ENCODE data around the gene ATP6V1B1. TPM values are rescaled to one million over a fixed set of nuclear protein-coding genes. Genes with fewer than 3 reads are reported as not detected.
A peak's percentile ranks its signal among the peaks of the same experiment; 100 is the strongest.

Gene ATP6V1B1
- total RNA-seq, 1 experiment from 2014 or later = 0.93 TPM

DNA sequence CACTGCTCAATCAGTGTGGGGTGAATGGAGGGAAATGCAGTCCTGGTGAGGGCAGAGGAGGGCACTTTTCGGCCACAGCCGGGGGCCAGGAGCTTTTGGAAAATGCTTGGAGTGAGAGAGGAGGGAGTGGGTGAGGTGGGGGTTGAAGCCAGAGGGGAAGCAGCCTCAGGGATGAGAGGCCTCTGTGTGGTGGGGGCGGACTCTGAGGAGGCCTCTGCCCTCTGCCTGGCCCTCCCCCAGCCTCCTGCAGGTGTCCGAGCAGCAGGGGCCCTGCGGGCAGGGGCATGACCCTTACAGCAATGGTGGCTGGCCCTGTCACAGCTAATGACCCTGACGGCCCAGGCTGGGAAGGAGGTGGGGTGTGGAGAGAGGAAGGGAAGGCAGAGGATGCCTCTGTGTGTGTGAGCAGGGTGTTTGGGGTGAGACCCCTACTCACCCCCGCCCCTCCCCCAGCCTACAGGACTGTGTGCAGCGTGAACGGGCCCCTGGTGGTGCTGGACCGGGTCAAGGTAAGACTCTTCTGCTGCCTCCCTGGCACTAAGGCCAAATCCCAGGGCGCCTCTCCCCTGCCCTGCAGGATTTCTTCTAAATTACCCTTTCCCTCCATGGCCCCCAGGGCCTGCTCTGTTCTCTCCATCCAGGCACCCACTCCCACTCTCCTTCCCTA lies 7.6 kb downstream of the ATP6V1B1 start:
- DNase-seq (ENCODE audit: low spot score) = no peak

DNA sequence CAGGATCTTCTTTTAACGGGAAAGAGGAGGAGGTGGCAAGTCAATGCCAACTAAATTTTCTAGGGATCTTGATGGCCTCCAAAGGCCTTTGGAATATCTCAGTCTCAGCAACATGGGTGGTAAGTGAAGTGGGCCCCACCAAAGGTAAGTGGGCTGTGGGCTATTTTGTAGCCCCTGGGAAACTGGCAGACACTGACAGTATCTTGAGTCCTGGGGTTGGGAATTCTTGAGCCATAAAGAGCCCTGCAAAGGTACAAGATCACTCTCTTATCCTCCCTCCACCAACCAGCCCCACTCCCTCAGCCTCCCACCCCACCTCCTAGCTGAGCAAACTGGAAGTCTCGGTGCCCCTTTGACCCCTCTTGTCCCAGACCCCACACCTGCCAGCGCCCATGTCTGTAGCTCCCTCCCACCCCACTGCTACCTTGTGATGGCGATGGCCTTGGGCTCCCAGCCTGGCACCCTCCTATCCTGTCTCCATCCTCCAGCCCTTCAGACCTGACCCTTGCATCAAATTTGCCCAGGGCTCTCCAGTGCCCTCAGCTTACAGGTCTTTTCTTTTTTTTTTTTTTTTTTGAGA lies 8.5 kb downstream of the ATP6V1B1 start:
- DNase-seq (ENCODE audit: low spot score) = no peak

DNA sequence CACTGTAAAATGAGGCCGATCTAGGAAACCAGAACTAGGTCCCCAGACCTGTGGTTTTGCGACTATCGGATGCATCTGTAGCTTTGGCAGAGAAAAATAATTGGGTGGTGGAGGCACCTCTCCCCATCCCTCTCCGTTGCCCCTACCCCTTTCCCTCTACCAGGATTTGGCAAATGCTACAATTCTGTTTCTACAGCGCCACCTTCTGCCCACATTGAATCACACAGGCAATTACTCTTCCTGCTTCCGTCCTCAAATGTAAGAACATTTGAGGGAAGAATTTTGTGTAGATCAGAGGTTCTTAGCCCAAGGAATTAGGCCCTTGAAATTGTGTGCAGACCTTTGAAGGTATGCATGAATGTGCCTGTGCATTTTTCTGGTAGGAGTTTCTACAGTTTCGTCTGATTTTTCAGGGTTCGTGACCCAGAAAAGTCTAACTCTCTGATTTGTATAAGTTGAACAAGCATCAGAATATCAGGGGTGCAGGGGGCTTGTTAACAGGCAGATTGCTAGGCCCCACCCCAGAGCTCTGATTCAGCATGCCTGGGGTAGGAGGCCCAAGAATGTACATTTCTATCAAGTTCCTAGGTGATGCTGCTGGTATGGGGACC lies 11.2 kb downstream of the ATP6V1B1 start:
- DNase-seq (ENCODE audit: low spot score) = peak; percentile 57

DNA sequence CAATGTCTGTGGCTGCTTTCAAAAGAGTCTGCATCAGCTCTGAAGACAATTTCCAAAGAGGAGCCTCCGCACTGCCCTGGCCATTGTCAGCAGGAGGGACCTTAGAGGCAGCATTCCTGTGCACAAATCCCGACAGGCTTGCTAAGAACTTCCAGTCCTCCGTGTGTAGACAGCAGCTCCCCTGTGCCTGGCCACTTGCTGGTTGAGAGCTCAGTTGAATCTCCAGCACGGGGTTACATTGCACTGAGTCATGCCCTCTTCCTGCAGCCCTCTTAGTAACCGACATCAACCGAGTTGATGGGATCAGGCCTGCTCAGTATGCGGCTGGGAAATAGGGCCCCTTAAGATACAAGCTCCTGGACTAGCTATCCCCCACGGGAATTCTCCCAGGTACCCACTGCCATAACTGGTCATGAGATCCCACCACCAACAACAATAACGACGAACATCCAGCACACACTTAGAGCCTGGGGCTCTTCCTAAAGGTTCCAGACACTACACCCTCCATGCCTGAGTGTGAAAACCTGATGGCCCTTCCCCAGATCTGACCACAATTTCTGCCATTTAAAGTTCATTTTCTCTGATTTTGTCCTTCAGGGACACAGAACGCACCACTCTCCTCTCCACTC lies 12.0 kb downstream of the ATP6V1B1 start:
- peak; percentile 60 for DNase-seq (ENCODE audit: low spot score)

DNA sequence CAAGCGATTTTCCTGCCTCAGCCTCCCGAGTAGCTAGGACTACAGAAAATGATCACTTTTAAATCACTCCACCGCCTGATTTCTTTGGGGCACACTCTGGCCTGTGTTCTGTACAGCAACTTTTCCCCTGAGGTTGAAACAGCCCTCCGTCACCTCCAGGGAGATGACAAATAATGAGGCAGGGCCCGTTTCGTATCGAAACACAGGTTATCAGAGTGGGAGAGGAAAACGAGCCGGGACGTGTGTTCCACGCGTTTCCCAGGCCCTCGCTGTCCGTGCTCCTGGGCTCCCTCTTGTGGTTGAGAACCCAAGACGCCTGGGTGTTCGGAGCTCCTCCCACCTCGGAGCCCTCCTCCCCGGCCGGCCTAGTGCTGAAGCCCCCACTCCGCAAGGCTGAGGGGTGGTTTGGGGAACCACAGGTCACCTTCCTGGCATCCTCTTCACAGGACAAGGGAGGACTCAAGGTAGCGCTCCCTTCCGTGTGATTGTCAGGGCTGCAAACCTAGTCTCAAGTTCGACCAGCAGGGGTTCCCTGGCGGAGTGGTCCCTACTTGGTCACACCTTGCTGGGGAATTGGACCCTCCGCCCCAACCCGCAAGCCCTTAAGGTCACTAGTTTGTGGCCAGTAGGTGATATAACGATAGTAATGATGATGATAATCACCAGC lies 12.8 kb downstream of the ATP6V1B1 start:
- DNase-seq (ENCODE audit: low spot score) = peak; percentile 47

DNA sequence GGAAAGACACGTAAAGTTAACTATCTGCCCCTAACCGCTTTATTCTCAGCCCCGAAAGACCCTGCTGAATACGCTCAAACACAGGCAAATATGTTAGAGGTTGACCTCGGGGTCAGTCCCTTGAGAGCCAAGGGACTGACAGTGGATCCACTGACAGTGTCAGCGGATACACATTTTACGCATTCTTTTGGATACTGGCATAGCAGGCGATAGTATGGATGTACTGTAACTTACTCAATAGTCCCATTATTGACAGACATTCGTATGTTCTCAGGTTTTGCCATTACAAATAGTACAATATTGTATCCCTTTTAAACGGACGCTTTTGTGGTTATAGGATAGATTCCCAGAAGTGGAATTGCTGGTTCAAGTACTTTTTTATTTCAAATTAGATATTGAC lies 13.4 kb downstream of the ATP6V1B1 start:
- no peak for DNase-seq (ENCODE audit: low spot score)

DNA sequence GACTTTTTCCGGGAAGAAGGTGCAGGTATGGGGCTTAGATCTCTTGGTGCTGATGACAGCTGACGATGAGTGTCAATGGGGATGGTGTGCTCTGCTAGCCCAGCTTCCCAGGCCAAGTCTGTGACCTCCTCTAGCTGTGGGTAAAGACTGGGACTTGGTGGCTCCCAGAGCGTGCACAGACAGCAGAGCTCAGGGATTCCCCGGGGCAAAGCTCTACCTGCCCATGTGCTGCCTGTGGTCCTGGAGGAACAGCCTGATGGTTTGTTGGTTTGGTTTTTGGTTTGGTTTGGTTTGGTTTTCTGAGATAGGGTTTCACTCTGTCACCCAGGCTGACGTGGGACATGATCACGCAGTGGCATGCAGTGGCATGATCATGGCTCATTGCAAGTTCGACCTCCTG lies 19.2 kb downstream of the ATP6V1B1 start:
- DNase-seq (ENCODE audit: low spot score) = no peak

DNA sequence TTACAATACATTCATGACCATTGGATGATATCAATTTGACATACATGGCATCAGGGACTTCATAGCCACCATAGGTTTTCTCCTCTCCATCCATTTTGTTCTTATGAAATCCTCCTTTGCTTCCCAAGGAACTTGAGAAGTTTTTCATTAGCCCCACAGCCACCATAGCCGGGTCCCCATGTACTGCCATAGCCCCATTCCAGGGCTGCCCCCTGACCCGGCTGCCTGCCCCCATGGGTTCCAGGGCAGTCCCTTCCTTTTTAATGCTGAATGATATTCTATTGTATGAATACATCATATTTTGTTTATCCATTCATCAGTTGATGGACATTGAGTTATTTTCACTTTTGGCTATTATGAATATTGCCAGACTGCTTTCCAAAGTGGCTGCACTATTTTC lies 20.4 kb downstream of the ATP6V1B1 start:
- DNase-seq (ENCODE audit: low spot score) = no peak

DNA sequence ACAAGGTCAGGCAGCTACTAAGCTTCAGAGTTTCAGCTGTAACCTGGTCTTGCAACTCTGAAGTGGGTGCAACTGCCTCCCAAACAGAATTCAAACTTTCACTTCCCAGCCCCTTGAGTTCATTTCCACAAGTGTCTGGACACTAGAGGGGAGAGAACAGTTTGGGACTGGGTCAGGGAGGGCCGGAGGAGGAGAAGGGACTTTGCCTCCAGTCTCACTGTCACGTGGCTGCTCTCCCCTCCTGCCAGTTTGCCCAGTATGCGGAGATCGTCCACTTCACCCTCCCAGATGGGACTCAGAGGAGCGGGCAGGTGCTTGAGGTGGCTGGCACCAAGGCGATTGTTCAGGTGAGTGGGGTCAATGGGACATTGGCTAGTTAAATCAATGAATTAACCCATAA lies 22.1 kb downstream of the ATP6V1B1 start:
- no peak for DNase-seq (ENCODE audit: low spot score)

DNA sequence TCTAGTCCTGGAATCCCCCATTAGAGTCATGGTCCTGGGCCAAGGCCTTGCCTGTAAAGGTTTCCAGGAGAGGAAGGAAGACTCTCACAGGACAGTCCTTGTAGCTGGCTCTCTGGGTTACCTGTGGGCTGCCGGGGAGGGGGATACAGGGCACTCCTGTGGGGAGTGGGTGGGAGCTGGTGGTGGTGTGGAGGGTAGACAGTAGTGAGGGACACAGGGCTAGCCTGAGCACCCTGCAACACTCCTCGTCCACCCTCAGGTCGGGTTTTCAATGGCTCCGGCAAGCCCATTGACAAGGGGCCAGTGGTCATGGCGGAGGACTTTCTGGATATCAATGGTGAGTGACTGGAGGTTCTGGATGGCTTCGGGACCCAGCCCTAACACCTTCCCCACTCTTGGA lies 23.1 kb downstream of the ATP6V1B1 start:
- DNase-seq (ENCODE audit: low spot score) = no peak

DNA sequence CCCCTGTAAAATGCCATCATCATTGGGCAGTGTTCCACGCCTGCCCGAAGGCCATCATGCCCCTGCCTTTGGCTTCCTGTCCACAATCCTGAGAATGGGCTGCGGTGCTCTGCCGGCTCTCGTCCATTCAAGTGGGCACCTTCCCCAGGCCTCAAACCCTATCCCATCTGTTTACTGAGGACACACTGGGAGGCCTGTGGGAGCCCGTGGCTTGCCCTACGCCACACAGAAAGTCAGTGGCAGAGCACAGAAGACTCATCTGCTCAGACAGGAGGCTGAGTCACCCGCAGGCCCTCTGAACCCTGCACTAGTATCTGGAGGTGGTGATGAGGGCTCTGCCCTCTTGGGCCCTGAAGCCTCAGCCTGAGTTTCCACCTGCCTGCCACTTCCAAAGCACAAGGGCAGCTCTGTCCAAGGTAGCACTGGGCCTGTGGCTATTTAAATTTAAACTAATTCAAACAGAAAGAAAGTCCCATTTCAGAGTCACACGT lies 23.6 kb downstream of the ATP6V1B1 start:
- DNase-seq (ENCODE audit: low spot score) = no peak

DNA sequence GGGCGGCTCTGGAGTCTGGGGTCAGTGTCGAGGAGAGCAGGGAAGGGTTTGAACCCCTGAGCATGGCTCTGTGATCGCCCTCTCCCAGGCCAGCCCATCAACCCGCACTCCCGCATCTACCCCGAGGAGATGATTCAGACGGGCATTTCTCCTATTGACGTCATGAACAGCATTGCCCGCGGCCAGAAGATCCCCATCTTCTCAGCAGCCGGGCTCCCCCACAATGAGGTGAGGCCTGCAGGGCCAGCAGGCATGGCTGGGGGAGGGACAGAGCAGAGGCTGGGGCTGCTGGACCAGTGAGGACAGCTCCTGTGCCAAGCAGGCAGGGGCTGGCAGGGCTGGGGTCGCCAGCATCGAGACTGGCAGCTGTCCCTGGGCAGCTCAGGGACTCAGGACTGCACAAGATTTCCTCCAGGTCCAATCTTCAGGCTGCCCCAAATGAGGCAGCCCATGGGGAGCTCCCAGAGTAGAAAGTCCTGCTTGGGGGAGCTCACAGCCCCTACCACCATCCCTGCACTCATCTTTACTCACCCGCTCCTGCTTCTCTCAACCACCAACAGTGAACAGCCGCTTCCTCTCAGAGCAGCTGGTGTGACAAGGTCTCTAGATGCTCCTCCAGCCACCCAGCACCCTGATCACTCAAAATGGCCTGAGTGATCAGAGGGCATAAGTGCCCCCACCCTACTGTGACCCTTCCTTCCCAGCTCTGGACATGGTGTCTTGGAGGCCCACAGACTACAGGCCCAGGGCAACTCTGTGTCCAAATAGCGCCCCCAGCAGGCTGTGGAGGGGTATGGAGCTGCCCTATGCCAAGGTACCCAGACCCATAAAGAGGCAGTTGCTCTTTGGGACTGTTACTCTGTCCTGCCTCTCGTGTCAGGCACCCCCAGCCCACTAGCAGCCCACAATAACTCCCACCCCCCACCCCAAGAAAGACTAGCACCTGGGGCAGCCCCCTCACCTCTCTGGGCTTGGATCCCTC lies 24.4 kb downstream of the ATP6V1B1 start:
- DNase-seq (ENCODE audit: low spot score) = no peak

DNA sequence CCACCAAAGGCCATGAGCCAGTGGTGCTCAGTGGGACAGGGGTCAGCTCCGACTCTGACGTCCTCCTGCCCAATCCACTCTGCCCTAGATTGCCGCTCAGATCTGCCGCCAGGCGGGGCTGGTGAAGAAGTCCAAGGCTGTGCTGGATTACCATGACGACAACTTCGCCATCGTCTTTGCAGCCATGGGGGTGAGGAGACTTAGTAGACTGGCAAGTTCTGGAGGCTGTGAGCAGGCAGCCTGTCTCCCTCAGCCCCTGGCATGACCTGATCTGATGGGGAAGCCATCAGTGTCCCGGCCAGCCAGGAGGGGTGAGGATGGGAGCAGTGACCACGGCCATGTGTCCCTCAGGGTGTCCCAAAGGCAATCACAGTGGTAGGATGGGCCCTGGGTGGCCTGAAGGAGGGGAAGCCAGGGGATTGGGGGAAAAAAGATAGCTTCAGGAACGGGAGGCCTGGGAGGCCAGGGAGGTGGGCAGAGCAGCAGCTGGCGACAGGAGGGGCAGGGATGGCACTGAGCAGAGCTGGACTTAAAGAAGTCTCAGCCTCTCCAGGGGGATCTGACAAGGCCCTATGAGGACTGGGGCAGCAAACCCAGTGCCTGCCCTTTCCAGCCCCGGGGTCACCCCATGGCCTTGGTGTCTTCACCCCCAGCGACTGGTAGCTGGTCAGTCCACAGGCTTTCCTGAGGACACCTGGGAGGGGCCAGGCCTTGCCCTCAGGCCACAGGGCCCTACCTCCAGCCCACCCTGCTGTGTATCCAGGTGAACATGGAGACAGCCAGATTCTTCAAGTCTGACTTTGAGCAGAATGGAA lies 25.3 kb downstream of the ATP6V1B1 start:
- no peak for DNase-seq (ENCODE audit: low spot score)

DNA sequence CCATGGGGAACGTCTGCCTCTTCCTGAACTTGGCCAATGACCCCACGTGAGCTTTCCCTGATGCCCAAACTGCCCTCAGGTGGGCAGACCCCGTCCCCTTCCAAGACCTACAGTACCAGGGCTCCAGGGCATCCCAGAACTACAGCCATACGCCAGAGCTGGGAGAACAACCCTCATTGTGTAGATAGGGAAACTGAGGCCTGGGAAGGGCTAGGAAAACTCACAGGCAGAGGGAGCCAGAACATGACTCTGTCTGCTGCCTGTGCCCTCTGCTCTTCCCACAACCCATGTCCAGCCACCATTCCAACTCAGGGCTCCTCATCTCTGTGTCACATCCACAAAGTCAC lies 25.9 kb downstream of the ATP6V1B1 start:
- DNase-seq (ENCODE audit: low spot score) = no peak

DNA sequence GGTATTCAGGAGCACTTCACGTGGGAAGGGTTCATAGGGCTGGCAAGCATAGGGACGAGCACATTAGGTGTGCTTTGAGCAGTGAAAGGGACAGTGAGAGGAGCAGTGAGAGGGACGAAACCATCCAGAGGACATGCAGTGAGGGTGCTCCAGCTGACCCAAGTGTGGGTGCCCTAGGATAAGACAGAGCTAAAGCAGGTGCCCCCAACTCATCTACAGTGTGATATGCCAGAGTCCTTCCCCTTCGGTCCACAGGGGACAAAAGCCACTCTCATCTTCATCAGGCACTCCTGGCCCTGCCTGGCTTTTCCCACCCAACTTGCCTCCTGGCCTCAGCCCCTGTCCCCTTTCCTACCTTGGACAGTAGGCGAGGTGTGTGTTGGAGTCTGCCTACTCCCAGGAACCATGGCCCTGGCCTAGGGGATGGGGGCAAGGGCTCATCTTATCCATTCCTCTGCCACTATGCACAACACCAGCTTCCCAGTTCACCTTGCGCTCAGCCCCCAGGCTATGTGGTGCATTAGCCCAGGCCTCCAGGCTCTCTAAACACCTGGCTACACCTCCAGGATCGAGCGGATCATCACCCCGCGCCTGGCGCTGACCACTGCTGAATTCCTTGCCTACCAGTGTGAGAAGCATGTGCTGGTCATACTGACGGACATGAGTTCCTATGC lies 26.6 kb downstream of the ATP6V1B1 start:
- DNase-seq (ENCODE audit: low spot score) = no peak

DNA sequence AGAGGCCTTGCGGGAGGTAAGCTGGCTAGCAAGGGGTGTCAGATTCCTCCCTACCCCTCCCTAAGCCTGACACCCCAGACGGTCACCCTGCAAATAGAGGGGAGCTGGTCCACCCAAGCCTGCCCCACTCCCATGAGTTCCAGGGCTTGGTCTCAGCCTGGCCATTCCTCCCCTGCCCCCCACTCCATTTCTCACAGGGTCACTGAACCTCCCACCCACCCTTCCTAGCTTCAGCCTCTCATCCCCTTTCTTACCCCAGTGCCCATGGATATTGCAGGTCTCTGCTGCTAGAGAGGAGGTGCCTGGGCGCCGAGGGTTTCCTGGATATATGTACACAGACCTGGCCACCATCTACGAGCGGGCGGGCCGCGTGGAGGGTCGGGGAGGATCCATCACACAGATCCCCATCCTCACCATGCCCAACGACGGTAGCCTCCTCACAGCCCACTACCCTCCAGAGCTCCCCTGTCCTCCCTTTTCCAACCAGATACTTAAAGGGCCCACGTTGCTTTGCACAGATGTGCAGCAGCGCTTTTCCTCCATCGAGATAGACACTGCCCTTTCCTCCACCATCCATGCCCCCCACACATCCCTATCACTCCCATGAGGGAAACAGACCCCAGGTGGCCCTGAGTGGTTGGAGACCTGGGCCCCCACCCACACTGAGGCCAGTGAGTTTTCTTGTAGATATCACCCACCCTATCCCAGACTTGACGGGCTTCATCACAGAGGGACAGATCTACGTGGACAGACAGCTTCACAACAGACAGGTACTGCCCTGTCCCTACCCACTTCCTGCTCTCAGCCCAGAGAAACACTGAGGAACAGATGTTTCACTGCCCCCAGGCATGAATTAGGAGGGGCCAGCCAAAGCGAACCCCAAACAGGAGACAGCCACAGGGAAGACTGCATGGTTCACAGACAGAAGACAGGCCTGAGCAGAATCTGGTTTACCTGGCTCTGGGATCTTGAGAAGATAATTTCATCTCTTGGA lies 27.5 kb downstream of the ATP6V1B1 start:
- no peak for DNase-seq (ENCODE audit: low spot score)

DNA sequence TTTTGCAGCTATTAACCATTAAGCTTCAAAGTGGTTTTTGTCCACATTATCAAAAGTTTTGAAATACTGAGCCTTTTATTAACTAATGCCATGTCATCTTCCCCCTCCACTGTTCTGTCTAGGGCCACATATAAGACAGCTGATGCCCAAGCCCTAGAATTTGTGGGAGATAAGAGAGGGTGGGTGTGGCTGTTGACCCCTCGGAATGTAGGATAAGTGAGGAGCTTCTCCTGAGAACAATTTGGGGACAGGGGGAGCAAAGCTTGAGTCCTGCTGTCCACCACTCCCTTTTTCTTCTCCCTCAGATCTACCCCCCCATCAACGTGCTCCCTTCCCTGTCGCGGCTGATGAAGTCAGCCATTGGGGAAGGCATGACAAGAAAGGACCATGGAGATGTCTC lies 28.4 kb downstream of the ATP6V1B1 start:
- no peak for DNase-seq (ENCODE audit: low spot score)

DNA sequence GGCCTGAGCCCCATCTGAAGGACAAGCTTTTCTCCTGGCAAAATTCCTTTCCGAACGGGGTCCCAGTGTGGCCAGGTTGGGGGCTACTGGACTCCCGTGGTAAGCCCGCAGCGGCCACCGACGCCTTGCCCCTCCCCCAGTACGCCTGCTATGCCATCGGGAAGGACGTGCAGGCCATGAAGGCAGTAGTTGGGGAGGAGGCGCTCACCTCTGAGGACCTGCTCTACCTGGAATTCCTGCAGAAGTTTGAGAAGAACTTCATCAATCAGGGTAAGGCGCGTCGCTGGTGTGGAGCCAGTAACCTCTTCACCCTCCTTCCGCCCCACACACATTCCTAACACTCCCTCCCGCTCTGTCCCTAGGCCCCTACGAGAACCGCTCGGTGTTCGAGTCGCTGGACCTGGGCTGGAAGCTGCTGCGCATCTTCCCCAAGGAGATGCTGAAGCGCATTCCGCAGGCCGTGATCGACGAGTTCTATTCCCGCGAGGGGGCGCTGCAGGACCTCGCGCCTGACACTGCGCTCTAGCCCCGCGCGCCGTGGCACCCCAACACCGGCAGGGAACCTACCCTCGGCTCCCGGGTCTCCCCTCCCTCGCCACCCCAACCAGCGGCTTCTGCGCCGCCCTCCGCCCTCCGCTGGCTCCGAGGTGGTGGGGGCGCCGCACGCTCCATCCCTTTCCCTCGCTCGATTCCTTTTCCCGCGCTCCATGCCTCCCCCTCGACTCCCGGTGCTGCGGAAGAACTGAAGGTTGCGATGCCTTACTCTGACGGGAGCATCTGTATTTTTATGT lies 29.1 kb downstream of the ATP6V1B1 start:
- DNase-seq (ENCODE audit: low spot score) = peak; percentile 60
